Keratinocyte (primary cell): ENCODE results near the gene SPATS2L. TPM values are rescaled to one million over a fixed set of nuclear protein-coding genes. Genes with fewer than 3 reads are reported as not detected.

ENCODE experiments used
- DNase-seq: peaks from one replicate; pipeline ENCODE4 v3.0.0-alpha.2; 2011; ENCODE audit warnings: low read depth, missing footprints, low spot score
- FAIRE-seq: peaks from 2 replicates; lab custom pipeline; 2011; peaks lifted over from hg19 to GRCh38; lab: Jason Lieb, UNC
- H2AFZ ChIP-seq: 2 replicates; pipeline ENCODE4 v1.6.0; 2012; ENCODE audit warnings: low read length, control low read depth, inconsistent platforms; ENCODE audit not compliant: control insufficient read depth
- H3K27ac ChIP-seq: 2 replicates; pipeline ENCODE4 v1.5.1; 2011; ENCODE audit warnings: low read length; ENCODE audit not compliant: control insufficient read depth, insufficient read depth
- H3K27me3 ChIP-seq: 3 replicates; pipeline ENCODE4 v1.6.0; 2011; ENCODE audit warnings: low read length; ENCODE audit not compliant: control insufficient read depth, insufficient read depth; ENCODE audit errors: extremely low read depth
- H3K36me3 ChIP-seq, 2 experiments: 2 replicates in 1 of 2; 3 replicates in 1 of 2; pipeline ENCODE4 v1.5.1; 2011; ENCODE audit warnings: low read length in 2 of 2, mild to moderate bottlenecking in 1 of 2; ENCODE audit not compliant: control insufficient read depth in 2 of 2, insufficient read depth in 2 of 2; ENCODE audit errors: extremely low read depth in 1 of 2
- H3K4me1 ChIP-seq: 3 replicates; pipeline ENCODE4 v1.5.1; 2011; ENCODE audit warnings: low read length; ENCODE audit not compliant: control insufficient read depth, insufficient read depth; ENCODE audit errors: extremely low read depth
- H3K4me2 ChIP-seq: 3 replicates; pipeline ENCODE4 v1.6.0; 2011; ENCODE audit warnings: low read depth, low read length; ENCODE audit not compliant: control insufficient read depth, insufficient read depth; ENCODE audit errors: extremely low read depth
- H3K4me3 ChIP-seq, 3 experiments: fragments of 200-600 bp in 1 of 3; sonication (generic) in 1 of 3; 2 replicates in 2 of 3; 3 replicates in 1 of 3; pipeline ENCODE4 v1.5.1; 2011 to 2016; ENCODE audit warnings: low read length in 3 of 3, mild to moderate bottlenecking in 3 of 3, control low read depth in 2 of 3, inconsistent platforms in 1 of 3, low read depth in 1 of 3, mixed read lengths in 1 of 3, mixed run types in 1 of 3, moderate library complexity in 1 of 3; ENCODE audit not compliant: control insufficient read depth in 2 of 3, insufficient read depth in 2 of 3; ENCODE audit errors: extremely low read depth in 1 of 3
- H3K79me2 ChIP-seq: 2 replicates; pipeline ENCODE4 v1.6.0; 2012; ENCODE audit warnings: low read length; ENCODE audit not compliant: control insufficient read depth, insufficient read depth
- H3K9ac ChIP-seq: 3 replicates; pipeline ENCODE4 v1.6.0; 2011; ENCODE audit warnings: low read length; ENCODE audit not compliant: control insufficient read depth, insufficient read depth; ENCODE audit errors: extremely low read depth
- H3K9me1 ChIP-seq: 3 replicates; pipeline ENCODE4 v1.6.0; 2011; ENCODE audit warnings: low read length; ENCODE audit not compliant: control insufficient read depth, insufficient read depth; ENCODE audit errors: extremely low read depth
- H3K9me3 ChIP-seq: 2 replicates; pipeline ENCODE4 v1.5.1; 2012; ENCODE audit warnings: low read depth, low read length; ENCODE audit not compliant: control insufficient read depth
- H4K20me1 ChIP-seq: 3 replicates; pipeline ENCODE4 v1.6.0; 2011; ENCODE audit warnings: low read length; ENCODE audit not compliant: control insufficient read depth, insufficient read depth; ENCODE audit errors: extremely low read depth
- CTCF ChIP-seq, 3 experiments: IDR thresholded peaks in 1 of 3; conservative IDR thresholded peaks in 1 of 3; optimal IDR thresholded peaks in 1 of 3; 2 replicates in 2 of 3; 3 replicates in 1 of 3; pipeline versions ENCODE3 to v1.5.1; 2011; ENCODE audit warnings: low read length in 3 of 3, mild to moderate bottlenecking in 3 of 3, moderate library complexity in 2 of 3, control low read depth in 1 of 3, inconsistent platforms in 1 of 3; ENCODE audit not compliant: insufficient read depth in 2 of 3; ENCODE audit errors: extremely low read depth in 1 of 3
- EZH2 ChIP-seq: IDR thresholded peaks from one replicate; pipeline ENCODE4 v1.6.1; 2012; ENCODE audit warnings: inconsistent platforms, mild to moderate bottlenecking, low read length, moderate library complexity
- dilution Hi-C: fragments of 300-500 bp; cut with MboI; formaldehyde crosslinking; loops from one replicate; pipeline ENCODE4 v1.7.0; 2020; ENCODE audit warnings: low sequenced_read_pairs; ENCODE audit not compliant: extremely low pct_ligation_motif_present
- polyA plus RNA-seq, 5 experiments: library from polyadenylated mRNA; depleted of rRNA in 3 of 5; stranded (reverse) in 3 of 5; stranded (forward) in 1 of 5; unstranded in 1 of 5; fragments of >200 nt; gene quantifications; 1 replicate in 1 of 5; 2 replicates in 3 of 5; 3 replicates in 1 of 5; pipeline versions ENCODE4 v1.2.1 to v1.2.3, GENCODE V29; 2011 to 2012; ENCODE audit warnings: missing spikeins in 2 of 5, low read depth in 1 of 5, low replicate concordance in 1 of 5

Gene SPATS2L
- polyA plus RNA-seq, 1 donor (not counting 4 experiments of a cell fraction or from before 2014, with no cell fraction given): 95.3 TPM

- H3K4me3 ChIP-seq: no peak overlapping the region
- H3K9ac ChIP-seq: no peak overlapping the region
- no peak overlapping the region for H2AFZ ChIP-seq
- no peak for FAIRE-seq
- no peak overlapping the region for H3K27ac ChIP-seq
- DNase-seq: no peak
- H4K20me1 ChIP-seq: no peaks in the 10 kb centered on the region
- dilution Hi-C loops: no loop called here
- H3K9me1 ChIP-seq: no peaks in the 10 kb centered on the region
- TF ChIP-seq EZH2: no peak
- no peak for TF ChIP-seq CTCF (optimal IDR thresholded peaks at IDR 0.05 in 1 of 3, IDR thresholded peaks at IDR 0.05 in 1 of 3, conservative IDR thresholded peaks at IDR 0.05 in 1 of 3; ENCODE audit: extremely low read depth in 1 of 3, insufficient read depth in 2 of 3, low read length in 3 of 3)
- peaks cover 16% of the 10 kb centered on the region for H3K4me1 ChIP-seq
- no peaks in the 10 kb centered on the region for H3K27me3 ChIP-seq
- H3K79me2 ChIP-seq: peaks cover 22% of the 10 kb centered on the region
- no peaks in the 10 kb centered on the region for H3K36me3 ChIP-seq
- no peak overlapping the region for H3K4me2 ChIP-seq
- H3K9me3 ChIP-seq: no peaks in the 10 kb centered on the region
These were observed 217.1 kb downstream of the SPATS2L start for GRCh38 chr2:200523604-200524003.

- H3K79me2 ChIP-seq: peaks cover 35% of the 10 kb centered on the region
- H4K20me1 ChIP-seq: no peaks in the 10 kb centered on the region
- no peak overlapping the region for H3K9ac ChIP-seq
- H3K4me1 ChIP-seq: peaks cover 16% of the 10 kb centered on the region
- TF ChIP-seq EZH2 (no peak), CTCF (optimal IDR thresholded peaks at IDR 0.05 in 1 of 3, IDR thresholded peaks at IDR 0.05 in 1 of 3, conservative IDR thresholded peaks at IDR 0.05 in 1 of 3; ENCODE audit: extremely low read depth in 1 of 3, insufficient read depth in 2 of 3, low read length in 3 of 3) (no peak)
- dilution Hi-C loops: no loop called here
- peak overlapping the region; percentile 81 for H2AFZ ChIP-seq
- no peaks in the 10 kb centered on the region for H3K27me3 ChIP-seq
- no peaks in the 10 kb centered on the region for H3K9me1 ChIP-seq
- no peaks in the 10 kb centered on the region for H3K36me3 ChIP-seq
- peak overlapping the region; percentile 89 for H3K4me2 ChIP-seq
- H3K4me3 ChIP-seq: no peak overlapping the region
- no peak for FAIRE-seq
- no peaks in the 10 kb centered on the region for H3K9me3 ChIP-seq
- no peak overlapping the region for H3K27ac ChIP-seq
- DNase-seq: no peak
These were observed 218.6 kb downstream of the SPATS2L start for GRCh38 chr2:200525066-200525465.
